Islet precursor cell (in vitro differentiated cells): ENCODE data around the gene RGS12.

Experiments used
- DNase-seq: peaks from one replicate; pipeline ENCODE4 v3.0.0-alpha.2; 2018

The RGS12 gene

GRCh38 chr4:3292571-3293400 is at the start of gene RGS12:
RGS12 (plus strand) TSS chr4:3293021; CDS start chr4:3316171, 23,150 bp downstream.
- DNase-seq: peak; percentile 98

- DNase-seq: no peak
Measured at GRCh38 chr4:3243136-3243780, 49.6 kb upstream of the RGS12 start.

- no peak for DNase-seq
Measured at GRCh38 chr4:3244002-3244401, 48.8 kb upstream of the RGS12 start.

- DNase-seq: no peak
Measured at GRCh38 chr4:3244747-3245146, 48.1 kb upstream of the RGS12 start.

- no peak for DNase-seq
Measured at GRCh38 chr4:3245676-3246075, 47.1 kb upstream of the RGS12 start.

- no peak for DNase-seq
Measured at GRCh38 chr4:3246458-3247398, 46.1 kb upstream of the RGS12 start.

- DNase-seq: no peak
Measured at GRCh38 chr4:3247399-3248177, 45.2 kb upstream of the RGS12 start.

- DNase-seq: no peak
Measured at GRCh38 chr4:3248178-3248480, 44.7 kb upstream of the RGS12 start.

GRCh38 chr4:3248811-3249661 is 43.8 kb upstream of the RGS12 start, which contains the start of gene MSANTD1:
MSANTD1 (plus strand) TSS chr4:3249159; CDS start chr4:3249223, 64 bp downstream.
- no peak for DNase-seq

GRCh38 chr4:3249711-3250437 is 42.9 kb upstream of the RGS12 start:
- DNase-seq: no peak

- peak; percentile 78 for DNase-seq
Measured at GRCh38 chr4:3250438-3250955, 42.3 kb upstream of the RGS12 start.

- DNase-seq: peak; percentile 52
Measured at GRCh38 chr4:3250956-3251690, 41.7 kb upstream of the RGS12 start.

GRCh38 chr4:3251691-3252479 is 40.9 kb upstream of the RGS12 start:
- peak; percentile 32 for DNase-seq

- no peak for DNase-seq
Measured at GRCh38 chr4:3252480-3252828, 40.4 kb upstream of the RGS12 start.

GRCh38 chr4:3252831-3253641 is 39.8 kb upstream of the RGS12 start:
- DNase-seq: peak; percentile 49

GRCh38 chr4:3253808-3254207 is 39.0 kb upstream of the RGS12 start:
- no peak for DNase-seq

- DNase-seq: peak; percentile 48
Measured at GRCh38 chr4:3254302-3255131, 38.3 kb upstream of the RGS12 start.
